Choroid plexus epithelial cell (primary cell): ENCODE data around the gene AIP.

Source experiments
- DNase-seq: peaks from one replicate; pipeline ENCODE4 v3.0.0-alpha.2; 2010; ENCODE audit warnings: low read depth
- H3K4me3 ChIP-seq: 2 replicates; pipeline ENCODE4 v1.5.1; 2011; ENCODE audit warnings: low read depth, mild to moderate bottlenecking, control low read depth, low read length, moderate library complexity
- CTCF ChIP-seq: conservative IDR thresholded peaks from 2 replicates; pipeline ENCODE4 v1.5.1; 2011; ENCODE audit warnings: low read depth, mild to moderate bottlenecking, control low read depth, inconsistent platforms, low read length, moderate library complexity

Gene AIP

GRCh38 chr11:67492801-67493547 is 10.1 kb downstream of the AIP start:
- no peak for DNase-seq
- no peak for TF ChIP-seq CTCF
- no peak overlapping the region for H3K4me3 ChIP-seq

DNA sequence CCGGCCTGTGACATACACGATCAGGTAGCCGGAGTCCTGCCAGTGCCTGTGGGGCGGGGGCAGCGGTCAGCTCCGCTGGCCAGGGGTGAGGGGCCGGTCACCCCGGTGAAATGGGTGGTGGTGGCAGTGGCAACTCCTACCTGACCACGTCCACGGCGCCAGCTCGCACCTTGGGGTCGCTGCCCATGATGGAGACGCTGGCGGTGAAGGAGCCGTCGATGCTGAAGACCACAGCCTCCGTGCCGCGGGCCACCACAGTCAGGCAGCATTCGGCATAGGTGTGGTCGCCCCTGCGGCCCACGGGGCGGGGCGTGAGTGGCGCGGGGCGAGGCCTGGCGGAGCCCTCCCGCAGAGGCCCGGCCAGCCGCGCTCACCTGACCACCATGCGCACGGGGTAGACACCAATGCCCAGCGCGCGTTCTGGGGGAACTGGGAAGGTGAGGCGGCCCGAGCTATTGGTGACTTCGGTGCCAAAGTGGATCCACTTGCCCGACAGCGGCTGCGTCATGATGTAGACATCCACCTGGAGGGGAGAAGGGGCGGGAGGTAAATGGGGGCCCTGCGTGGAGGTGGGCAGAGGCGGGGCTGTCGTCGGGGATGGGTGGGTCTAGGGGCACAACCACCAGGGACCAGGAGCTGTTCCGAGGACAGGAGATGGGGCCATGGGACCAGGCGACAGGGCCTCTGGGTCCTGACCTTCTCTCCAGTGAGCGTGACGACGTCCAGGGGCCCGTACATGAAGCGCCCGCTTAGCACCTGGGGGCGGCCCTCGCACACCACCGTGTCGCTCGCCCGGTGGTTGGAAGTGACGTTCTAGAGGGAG is 10.9 kb downstream of the AIP start:
- no peak for DNase-seq
- no peak overlapping the region for H3K4me3 ChIP-seq
- TF ChIP-seq CTCF, result no peak

DNA sequence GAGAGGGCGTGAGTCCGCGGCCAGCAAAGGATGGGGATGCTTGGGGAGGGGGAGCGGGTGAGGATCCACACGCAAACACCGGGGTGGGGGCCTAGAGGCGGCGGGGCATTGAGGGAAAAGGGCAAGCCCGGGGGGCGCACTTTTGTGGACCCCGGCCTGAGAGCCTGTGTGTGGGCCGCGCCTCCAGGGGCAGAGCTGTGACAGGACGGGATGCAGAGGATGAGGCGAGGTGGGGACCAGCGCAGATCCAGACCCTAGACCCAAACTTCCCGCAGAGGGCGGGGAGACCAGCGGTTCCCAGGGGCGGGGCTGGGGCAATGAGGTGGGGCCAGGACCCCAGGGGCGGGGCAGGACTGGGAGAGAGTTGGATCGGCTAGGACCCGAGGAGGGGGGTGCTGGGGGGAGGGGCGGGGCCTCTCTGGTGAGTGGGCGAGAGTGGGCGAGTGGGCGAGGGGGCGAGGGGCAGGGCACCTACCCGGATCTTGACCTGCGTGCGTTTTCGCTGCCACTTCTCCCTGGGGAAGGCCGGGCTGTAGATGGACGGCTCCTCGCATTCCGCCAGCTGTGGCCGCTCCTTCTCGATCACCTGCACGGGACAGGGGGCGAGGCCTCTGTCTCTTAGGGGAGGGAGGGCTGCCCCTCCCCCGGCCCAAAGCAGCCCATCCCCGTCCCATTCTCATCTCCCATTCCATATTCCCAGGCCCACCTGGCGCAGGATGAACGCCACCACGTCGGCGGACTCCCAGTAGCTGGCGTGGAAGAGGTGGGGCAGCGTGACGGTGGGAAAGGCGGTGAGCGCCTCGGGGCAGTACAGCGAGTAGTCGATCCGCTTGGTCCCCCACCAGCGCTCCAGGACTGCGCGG is 11.8 kb downstream of the AIP start:
- DNase-seq, result no peak
- no peak for TF ChIP-seq CTCF
- H3K4me3 ChIP-seq, result no peak overlapping the region

DNA sequence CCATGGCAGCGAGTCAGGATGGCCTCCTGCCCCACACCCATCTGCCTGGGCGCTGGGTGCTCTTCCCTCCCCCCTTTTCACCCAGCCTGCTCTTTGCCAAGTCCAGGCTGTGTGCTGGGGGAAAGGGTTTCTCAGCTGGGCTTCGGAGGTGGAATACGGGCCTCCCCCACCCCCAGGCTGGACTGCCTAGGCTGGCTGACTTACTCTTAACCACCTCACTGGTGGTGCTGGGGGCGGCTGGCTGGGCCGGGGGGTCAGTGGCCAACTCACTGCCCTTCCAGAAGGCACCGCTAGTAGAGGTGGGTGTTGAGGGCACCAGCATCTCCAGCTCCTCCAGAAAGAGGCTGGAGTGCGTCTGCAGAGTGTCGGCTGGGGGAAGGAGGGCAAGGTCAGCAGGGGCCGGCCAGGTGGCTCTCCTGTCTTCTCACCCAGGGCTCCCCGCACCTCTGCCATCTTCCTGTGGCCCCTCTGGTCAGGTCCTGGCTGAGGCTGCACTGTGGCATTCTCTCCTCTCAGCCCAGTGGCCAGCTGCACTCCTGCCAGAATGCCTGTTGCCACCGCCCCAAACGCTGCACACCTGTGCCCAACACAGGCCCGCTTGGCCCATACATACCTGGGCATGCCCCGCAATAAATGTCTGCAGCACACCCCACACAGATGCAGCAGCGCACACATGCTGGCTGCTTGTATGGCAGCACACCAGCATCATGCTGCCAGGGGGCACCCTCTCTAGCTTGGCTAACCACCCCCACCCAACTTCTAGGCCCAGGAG is 12.6 kb downstream of the AIP start:
- no peak for DNase-seq
- no peak for TF ChIP-seq CTCF
- H3K4me3 ChIP-seq, result no peak overlapping the region

DNA sequence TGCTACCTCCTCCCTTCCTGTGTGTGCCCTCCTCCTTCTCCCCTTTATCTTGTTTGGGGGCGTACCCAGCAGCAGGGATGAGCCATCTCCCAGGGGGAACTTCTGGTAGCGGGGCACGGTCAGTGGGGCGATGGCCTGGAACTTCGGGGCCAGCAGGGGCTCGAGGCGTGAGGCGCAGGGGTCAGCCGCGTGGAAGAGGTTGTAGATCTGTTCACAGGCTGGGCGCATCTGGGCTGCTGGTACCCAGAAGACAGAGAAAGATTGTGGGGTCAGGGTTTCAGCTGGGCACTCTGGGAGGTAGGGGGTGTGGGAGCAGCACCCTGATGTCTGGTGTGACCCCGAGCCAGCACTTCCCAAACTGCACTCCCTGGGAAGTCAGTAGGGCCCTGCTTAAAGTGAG is 13.3 kb downstream of the AIP start:
- DNase-seq, result no peak
- H3K4me3 ChIP-seq, result no peak overlapping the region
- no peak for TF ChIP-seq CTCF

DNA sequence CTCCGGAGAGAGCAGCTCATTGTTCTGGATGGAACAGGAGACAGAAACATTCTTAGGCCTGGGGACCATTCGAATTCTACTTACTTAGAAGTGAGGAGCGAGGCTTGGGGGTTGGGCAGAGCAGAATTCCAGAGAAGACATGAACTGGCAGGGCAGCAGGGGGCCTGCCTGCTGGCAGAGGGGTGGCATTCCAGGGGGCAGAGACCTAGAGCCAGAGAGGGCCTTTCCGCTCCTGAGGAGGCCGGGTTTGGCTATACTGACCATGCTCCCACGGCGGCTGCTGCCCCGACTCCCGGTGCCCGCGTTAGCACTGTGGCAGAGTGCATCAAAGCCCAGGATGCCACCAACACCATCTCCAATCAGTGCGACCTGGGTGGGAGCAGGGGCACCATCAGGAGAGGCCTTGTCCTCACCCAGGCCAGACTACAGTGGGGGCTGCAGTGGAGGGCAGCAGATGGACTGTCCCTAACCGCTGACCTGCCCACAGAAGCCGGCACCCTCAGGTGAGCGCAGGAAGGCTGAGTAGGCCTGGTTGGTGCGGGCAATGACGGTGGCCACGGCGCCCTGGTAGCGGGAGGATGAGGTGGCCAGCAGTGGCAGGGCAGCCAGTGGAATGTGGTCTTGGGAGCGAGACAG is 14.9 kb downstream of the AIP start:
- no peak for TF ChIP-seq CTCF
- H3K4me3 ChIP-seq, result no peak overlapping the region
- DNase-seq, result no peak
